Loucy (cell line): ENCODE measurements around the gene TFDP1.

Experiments used
- EZH2phosphoT487 ChIP-seq: fragments of 200-600 bp; IDR thresholded peaks from 2 replicates; pipeline ENCODE4 v1.6.1; 2018; ENCODE audit warnings: antibody characterized with exemption, mild to moderate bottlenecking, moderate library complexity, borderline replicate concordance
- TF ChIP-seq, protein P1 (sequence below): fragments of 200-600 bp; sonication (generic); conservative IDR thresholded peaks from 2 replicates; pipeline ENCODE4 v1.5.1; 2014; ENCODE audit warnings: mild to moderate bottlenecking, antibody characterized with exemption, low read length

DNA sequence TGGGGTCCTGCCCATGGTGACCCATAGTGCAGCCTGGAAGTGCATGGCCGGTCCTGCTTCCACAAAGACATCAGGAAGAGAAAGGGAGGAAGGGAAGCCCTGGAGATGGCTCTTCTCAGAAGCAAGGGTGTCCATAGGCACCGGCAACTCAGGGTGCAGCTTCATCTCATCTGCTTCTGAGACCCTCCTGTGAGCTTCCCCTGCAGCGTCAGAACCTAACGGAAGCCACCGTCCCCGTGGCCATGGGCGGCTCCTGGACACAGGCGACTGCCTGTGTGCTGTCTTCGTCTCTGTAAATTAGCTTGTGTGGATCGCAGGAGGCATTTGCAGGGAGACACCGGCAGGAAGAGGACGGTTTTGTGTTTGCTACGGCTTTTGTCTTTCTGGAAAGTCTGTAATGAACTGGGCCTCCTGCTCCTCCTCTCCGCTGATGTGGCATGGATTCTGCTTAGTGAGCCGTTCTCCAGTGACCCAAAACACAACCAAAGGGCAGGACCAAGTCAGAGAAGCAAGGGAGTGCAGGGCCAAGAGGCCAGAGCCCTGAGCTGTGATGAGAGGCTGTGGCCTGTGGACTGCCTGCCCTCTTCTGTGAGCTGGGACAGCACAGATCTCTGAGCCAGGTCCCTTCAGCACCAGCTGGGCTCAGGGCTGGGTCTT, 70.9 kb downstream of the TFDP1 start:
- TF ChIP-seq, protein P1, sequence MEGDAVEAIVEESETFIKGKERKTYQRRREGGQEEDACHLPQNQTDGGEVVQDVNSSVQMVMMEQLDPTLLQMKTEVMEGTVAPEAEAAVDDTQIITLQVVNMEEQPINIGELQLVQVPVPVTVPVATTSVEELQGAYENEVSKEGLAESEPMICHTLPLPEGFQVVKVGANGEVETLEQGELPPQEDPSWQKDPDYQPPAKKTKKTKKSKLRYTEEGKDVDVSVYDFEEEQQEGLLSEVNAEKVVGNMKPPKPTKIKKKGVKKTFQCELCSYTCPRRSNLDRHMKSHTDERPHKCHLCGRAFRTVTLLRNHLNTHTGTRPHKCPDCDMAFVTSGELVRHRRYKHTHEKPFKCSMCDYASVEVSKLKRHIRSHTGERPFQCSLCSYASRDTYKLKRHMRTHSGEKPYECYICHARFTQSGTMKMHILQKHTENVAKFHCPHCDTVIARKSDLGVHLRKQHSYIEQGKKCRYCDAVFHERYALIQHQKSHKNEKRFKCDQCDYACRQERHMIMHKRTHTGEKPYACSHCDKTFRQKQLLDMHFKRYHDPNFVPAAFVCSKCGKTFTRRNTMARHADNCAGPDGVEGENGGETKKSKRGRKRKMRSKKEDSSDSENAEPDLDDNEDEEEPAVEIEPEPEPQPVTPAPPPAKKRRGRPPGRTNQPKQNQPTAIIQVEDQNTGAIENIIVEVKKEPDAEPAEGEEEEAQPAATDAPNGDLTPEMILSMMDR, result no peak
- TF ChIP-seq EZH2phosphoT487, result no peak
